Measurements from ENCODE around the gene CPLANE1.

GRCh38 chr5:37165761-37166160 is 83.4 kb downstream of the CPLANE1 start:
- TF ChIP-seq CTCF (IDR thresholded peaks at IDR 0.05), result no peak
- no peak for TF ChIP-seq POLR2A (IDR thresholded peaks at IDR 0.05)

All from thyroid gland (tissue), 4 donors.